Lower lobe of right lung (tissue), 2 donors: ENCODE data around the gene TMEM212. TPM values are rescaled to one million over a fixed set of nuclear protein-coding genes. Genes with fewer than 3 reads are reported as not detected.
"Not testable (repeated sequence)": the region's sequence is repeated elsewhere in the genome, so short reads cannot be mapped to it uniquely, and the experiment has no call there.

Experiments
- ATAC-seq, 2 donors: fragments of 200-7000 bp; cut with Tn5 transposase; one replicate each; pipeline ENCODE4 v1.9.1; 2020 to 2022; ENCODE audit warnings: mild to moderate bottlenecking in 2 of 2, moderate library complexity in 2 of 2
- DNase-seq: peaks from one replicate; pipeline ENCODE4 v3.0.0-alpha.2; 2020
- H3K27ac ChIP-seq: fragments of 200-600 bp; one replicate; pipeline ENCODE4 v1.8.0; 2022
- H3K27me3 ChIP-seq: fragments of 200-600 bp; one replicate; pipeline ENCODE4 v1.8.0; 2022; ENCODE audit warnings: low read depth
- H3K36me3 ChIP-seq: fragments of 200-600 bp; one replicate; pipeline ENCODE4 v1.8.0; 2022; ENCODE audit warnings: mild to moderate bottlenecking
- H3K4me1 ChIP-seq: fragments of 200-600 bp; one replicate; pipeline ENCODE4 v1.8.0; 2022
- H3K4me3 ChIP-seq: fragments of 200-600 bp; one replicate; pipeline ENCODE4 v1.8.0; 2022; ENCODE audit warnings: mild to moderate bottlenecking
- H3K9me3 ChIP-seq: fragments of 200-600 bp; one replicate; pipeline ENCODE4 v1.8.0; 2022
- CTCF ChIP-seq: fragments of 200-600 bp; IDR thresholded peaks from one replicate; pipeline ENCODE4 v1.8.0; 2022; ENCODE audit warnings: antibody characterized with exemption, mild to moderate bottlenecking
- intact Hi-C: fragments of 100-400 bp; cut with DNase I; formaldehyde crosslinking; loops from one replicate; pipeline ENCODE4 v1.11.0; 2022
- total RNA-seq: library from RNA; stranded (reverse); fragmentation: NEBNext Ultra II Directional; extraction: Animal tissue kit (Norgen Biotek cat#: 25700); gene quantifications from one replicate; pipeline ENCODE4 v1.2.1, GENCODE V29; 2021
- donor health status: DM: no; HTN: yes; CAD: no; lungs with severe emphysema.

Gene TMEM212
- total RNA-seq, 1 donor from 2014 or later, result 5.2 TPM

- ATAC-seq, result no peak
- Histone ChIP-seq H3K4me3 (no peak overlapping the region), H3K4me1 (no peaks in the 10 kb centered on the region), H3K36me3 (no peaks in the 10 kb centered on the region), H3K27ac (no peak overlapping the region), H3K27me3 (no peaks in the 10 kb centered on the region), H3K9me3 (no peaks in the 10 kb centered on the region)
- intact Hi-C loops, result no loop called here
- no peak for DNase-seq
- no peak for TF ChIP-seq CTCF
Observed at GRCh38 chr3:171898192-171898591, 55.0 kb downstream of the TMEM212 start.

GRCh38 chr3:171900446-171900845, 57.3 kb downstream of the TMEM212 start:
- ATAC-seq (no peak), DNase-seq (no peak)
- Histone ChIP-seq H3K4me3 (no peak overlapping the region), H3K9me3 (no peaks in the 10 kb centered on the region), H3K4me1 (no peaks in the 10 kb centered on the region), H3K27me3 (no peaks in the 10 kb centered on the region), H3K36me3 (no peaks in the 10 kb centered on the region), H3K27ac (no peak overlapping the region)
- intact Hi-C loops, result no loop called here
- TF ChIP-seq CTCF, result no peak

GRCh38 chr3:171901615-171902312, 58.6 kb downstream of the TMEM212 start:
- Histone ChIP-seq H3K4me1 (no peaks in the 10 kb centered on the region), H3K9me3 (no peaks in the 10 kb centered on the region), H3K4me3 (no peak overlapping the region), H3K27me3 (no peaks in the 10 kb centered on the region), H3K36me3 (no peaks in the 10 kb centered on the region), H3K27ac (no peak overlapping the region)
- ATAC-seq, result no peak
- TF ChIP-seq CTCF, result no peak
- intact Hi-C loops, result no loop called here
- no peak for DNase-seq

- Histone ChIP-seq H3K9me3 (no peaks in the 10 kb centered on the region), H3K27me3 (no peaks in the 10 kb centered on the region), H3K4me1 (no peaks in the 10 kb centered on the region), H3K27ac (no peak overlapping the region), H3K36me3 (no peaks in the 10 kb centered on the region), H3K4me3 (no peak overlapping the region)
- ATAC-seq, result no peak
- DNase-seq, result no peak
- intact Hi-C loops, result no loop called here
- no peak for TF ChIP-seq CTCF
Observed at GRCh38 chr3:171904829-171905228, 61.7 kb downstream of the TMEM212 start.

- intact Hi-C loops, ATAC-seq, H3K4me1 ChIP-seq: not testable (repeated sequence)
Observed at GRCh38 chr3:171906503-171906902, 63.4 kb downstream of the TMEM212 start.

GRCh38 chr3:171906951-171907676, 64.0 kb downstream of the TMEM212 start:
- TF ChIP-seq CTCF, result no peak
- Histone ChIP-seq H3K9me3 (no peaks in the 10 kb centered on the region), H3K4me3 (no peak overlapping the region), H3K36me3 (no peaks in the 10 kb centered on the region), H3K4me1 (no peaks in the 10 kb centered on the region), H3K27me3 (no peaks in the 10 kb centered on the region), H3K27ac (no peak overlapping the region)
- DNase-seq (no peak), ATAC-seq (no peak)
- intact Hi-C loops, result no loop called here

More at GRCh38 chr3:171906503-171906902, 63.4 kb downstream of the TMEM212 start:
- not testable (repeated sequence) for H3K27me3 ChIP-seq, H3K36me3 ChIP-seq, H3K27ac ChIP-seq, H3K4me3 ChIP-seq, H3K9me3 ChIP-seq, DNase-seq
